ENCODE measurements around the gene WWC2.
A peak's percentile ranks its signal among the peaks of the same experiment; 100 is the strongest.

Gene WWC2

GRCh38 chr4:183333983-183334382, 234.9 kb downstream of the WWC2 start:
- H3K27me3 ChIP-seq (ENCODE audit: control insufficient read depth in 5 of 5, insufficient read depth in 4 of 5, low read length in 5 of 5), result no peaks in the 10 kb centered on the region
- no peak overlapping the region for H3K4me3 ChIP-seq (ENCODE audit: low read depth in 1 of 5, low read length in 5 of 5)
- peaks cover 0 to 6% (median 0%) of the 10 kb centered on the region in 5 donors for H3K9me3 ChIP-seq (ENCODE audit: control insufficient read depth in 5 of 5, low read length in 5 of 5)
- peaks cover 0 to 6% (median 3%) of the 10 kb centered on the region in 5 donors for H3K4me1 ChIP-seq (ENCODE audit: control insufficient read depth in 5 of 5, insufficient read depth in 5 of 5, low read length in 5 of 5)
- no peak overlapping the region for H3K27ac ChIP-seq (ENCODE audit: low read depth, low read length)
- H3K36me3 ChIP-seq (ENCODE audit: control insufficient read depth in 5 of 5, insufficient read depth in 5 of 5, low read length in 5 of 5), result no peaks in the 10 kb centered on the region
- no peak overlapping the region for H3K9ac ChIP-seq (ENCODE audit: low read length in 5 of 5)

GRCh38 chr4:183335369-183335940, 236.4 kb downstream of the WWC2 start:
- Histone ChIP-seq H3K36me3 (ENCODE audit: control insufficient read depth in 5 of 5, insufficient read depth in 5 of 5, low read length in 5 of 5) (no peaks in the 10 kb centered on the region), H3K9ac (ENCODE audit: low read length in 5 of 5) (no peak overlapping the region), H3K4me1 (ENCODE audit: control insufficient read depth in 5 of 5, insufficient read depth in 5 of 5, low read length in 5 of 5) (peaks cover 0 to 6% (median 3%) of the 10 kb centered on the region in 5 donors), H3K27me3 (ENCODE audit: control insufficient read depth in 5 of 5, insufficient read depth in 4 of 5, low read length in 5 of 5) (no peaks in the 10 kb centered on the region), H3K27ac (ENCODE audit: low read depth, low read length) (no peak overlapping the region), H3K4me3 (ENCODE audit: low read depth in 1 of 5, low read length in 5 of 5) (no peak overlapping the region), H3K9me3 (ENCODE audit: control insufficient read depth in 5 of 5, low read length in 5 of 5) (no peaks in the 10 kb centered on the region)

GRCh38 chr4:183337349-183337748, 238.3 kb downstream of the WWC2 start:
- no peak overlapping the region for H3K4me3 ChIP-seq (ENCODE audit: low read depth in 1 of 5, low read length in 5 of 5)
- peaks cover 0 to 6% (median 3%) of the 10 kb centered on the region in 5 donors for H3K4me1 ChIP-seq (ENCODE audit: control insufficient read depth in 5 of 5, insufficient read depth in 5 of 5, low read length in 5 of 5)
- H3K9ac ChIP-seq (ENCODE audit: low read length in 5 of 5), result no peak overlapping the region
- no peaks in the 10 kb centered on the region for H3K9me3 ChIP-seq (ENCODE audit: control insufficient read depth in 5 of 5, low read length in 5 of 5)
- H3K27me3 ChIP-seq (ENCODE audit: control insufficient read depth in 5 of 5, insufficient read depth in 4 of 5, low read length in 5 of 5), result no peaks in the 10 kb centered on the region
- H3K36me3 ChIP-seq (ENCODE audit: control insufficient read depth in 5 of 5, insufficient read depth in 5 of 5, low read length in 5 of 5), result no peaks in the 10 kb centered on the region
- H3K27ac ChIP-seq (ENCODE audit: low read depth, low read length), result no peak overlapping the region

- no peak overlapping the region for H3K27ac ChIP-seq (ENCODE audit: low read depth, low read length)
These were observed 238.8 kb downstream of the WWC2 start for GRCh38 chr4:183337833-183338232.

GRCh38 chr4:183342541-183343533, 243.8 kb downstream of the WWC2 start:
- H3K27ac ChIP-seq (ENCODE audit: low read depth, low read length), result no peak overlapping the region
- peak overlapping the region in 1 of 5 donors; percentile 17 for H3K9ac ChIP-seq (ENCODE audit: low read length in 5 of 5)
- peak overlapping the region in 1 of 5 donors; percentile 40 for H3K4me3 ChIP-seq (ENCODE audit: low read depth in 1 of 5, low read length in 5 of 5)
- peaks cover 0 to 3% (median 0%) of the 10 kb centered on the region in 5 donors for H3K27me3 ChIP-seq (ENCODE audit: control insufficient read depth in 5 of 5, insufficient read depth in 4 of 5, low read length in 5 of 5)
- peaks cover 0 to 19% (median 10%) of the 10 kb centered on the region in 5 donors for H3K4me1 ChIP-seq (ENCODE audit: control insufficient read depth in 5 of 5, insufficient read depth in 5 of 5, low read length in 5 of 5)
- no peaks in the 10 kb centered on the region for H3K36me3 ChIP-seq (ENCODE audit: control insufficient read depth in 5 of 5, insufficient read depth in 5 of 5, low read length in 5 of 5)
- H3K9me3 ChIP-seq (ENCODE audit: control insufficient read depth in 5 of 5, low read length in 5 of 5), result no peaks in the 10 kb centered on the region

More at GRCh38 chr4:183337833-183338232, 238.8 kb downstream of the WWC2 start:
- Histone ChIP-seq H3K4me1 (ENCODE audit: control insufficient read depth in 5 of 5, insufficient read depth in 5 of 5, low read length in 5 of 5) (peaks cover 0 to 9% (median 7%) of the 10 kb centered on the region in 5 donors), H3K27me3 (ENCODE audit: control insufficient read depth in 5 of 5, insufficient read depth in 4 of 5, low read length in 5 of 5) (no peaks in the 10 kb centered on the region), H3K9me3 (ENCODE audit: control insufficient read depth in 5 of 5, low read length in 5 of 5) (no peaks in the 10 kb centered on the region), H3K36me3 (ENCODE audit: control insufficient read depth in 5 of 5, insufficient read depth in 5 of 5, low read length in 5 of 5) (no peaks in the 10 kb centered on the region), H3K9ac (ENCODE audit: low read length in 5 of 5) (no peak overlapping the region), H3K4me3 (ENCODE audit: low read depth in 1 of 5, low read length in 5 of 5) (no peak overlapping the region)

GRCh38 chr4:183343730-183344129, 244.7 kb downstream of the WWC2 start:
- no peak overlapping the region for H3K27ac ChIP-seq (ENCODE audit: low read depth, low read length)
- H3K9me3 ChIP-seq (ENCODE audit: control insufficient read depth in 5 of 5, low read length in 5 of 5), result no peaks in the 10 kb centered on the region
- H3K4me1 ChIP-seq (ENCODE audit: control insufficient read depth in 5 of 5, insufficient read depth in 5 of 5, low read length in 5 of 5), result peaks cover 0 to 28% (median 11%) of the 10 kb centered on the region in 5 donors
- H3K9ac ChIP-seq (ENCODE audit: low read length in 5 of 5), result no peak overlapping the region
- H3K27me3 ChIP-seq (ENCODE audit: control insufficient read depth in 5 of 5, insufficient read depth in 4 of 5, low read length in 5 of 5), result peaks cover 0 to 3% (median 0%) of the 10 kb centered on the region in 5 donors
- no peak overlapping the region for H3K4me3 ChIP-seq (ENCODE audit: low read depth in 1 of 5, low read length in 5 of 5)
- no peaks in the 10 kb centered on the region for H3K36me3 ChIP-seq (ENCODE audit: control insufficient read depth in 5 of 5, insufficient read depth in 5 of 5, low read length in 5 of 5)

- Histone ChIP-seq H3K9me3 (ENCODE audit: control insufficient read depth in 5 of 5, low read length in 5 of 5) (no peaks in the 10 kb centered on the region), H3K27me3 (ENCODE audit: control insufficient read depth in 5 of 5, insufficient read depth in 4 of 5, low read length in 5 of 5) (peaks cover 0 to 3% (median 0%) of the 10 kb centered on the region in 5 donors), H3K4me3 (ENCODE audit: low read depth in 1 of 5, low read length in 5 of 5) (no peak overlapping the region), H3K36me3 (ENCODE audit: control insufficient read depth in 5 of 5, insufficient read depth in 5 of 5, low read length in 5 of 5) (no peaks in the 10 kb centered on the region), H3K4me1 (ENCODE audit: control insufficient read depth in 5 of 5, insufficient read depth in 5 of 5, low read length in 5 of 5) (peaks cover 0 to 31% (median 11%) of the 10 kb centered on the region in 5 donors), H3K27ac (ENCODE audit: low read depth, low read length) (no peak overlapping the region), H3K9ac (ENCODE audit: low read length in 5 of 5) (no peak overlapping the region)
These were observed 245.6 kb downstream of the WWC2 start for GRCh38 chr4:183344523-183345255.

- Histone ChIP-seq H3K36me3 (ENCODE audit: control insufficient read depth in 5 of 5, insufficient read depth in 5 of 5, low read length in 5 of 5) (no peaks in the 10 kb centered on the region), H3K27me3 (ENCODE audit: control insufficient read depth in 5 of 5, insufficient read depth in 4 of 5, low read length in 5 of 5) (peaks cover 0 to 3% (median 0%) of the 10 kb centered on the region in 5 donors), H3K9ac (ENCODE audit: low read length in 5 of 5) (no peak overlapping the region), H3K4me3 (ENCODE audit: low read depth in 1 of 5, low read length in 5 of 5) (no peak overlapping the region), H3K4me1 (ENCODE audit: control insufficient read depth in 5 of 5, insufficient read depth in 5 of 5, low read length in 5 of 5) (peaks cover 0 to 32% (median 11%) of the 10 kb centered on the region in 5 donors), H3K9me3 (ENCODE audit: control insufficient read depth in 5 of 5, low read length in 5 of 5) (no peaks in the 10 kb centered on the region), H3K27ac (ENCODE audit: low read depth, low read length) (no peak overlapping the region)
These were observed 246.2 kb downstream of the WWC2 start for GRCh38 chr4:183345261-183345660.

GRCh38 chr4:183347146-183347545, 248.1 kb downstream of the WWC2 start:
- no peak overlapping the region for H3K27ac ChIP-seq (ENCODE audit: low read depth, low read length)

More at GRCh38 chr4:183347146-183347545, 248.1 kb downstream of the WWC2 start:
- Histone ChIP-seq H3K9me3 (ENCODE audit: control insufficient read depth in 5 of 5, low read length in 5 of 5) (no peaks in the 10 kb centered on the region), H3K9ac (ENCODE audit: low read length in 5 of 5) (no peak overlapping the region), H3K4me1 (ENCODE audit: control insufficient read depth in 5 of 5, insufficient read depth in 5 of 5, low read length in 5 of 5) (peaks cover 0 to 39% (median 11%) of the 10 kb centered on the region in 5 donors), H3K27me3 (ENCODE audit: control insufficient read depth in 5 of 5, insufficient read depth in 4 of 5, low read length in 5 of 5) (peaks cover 0 to 3% (median 0%) of the 10 kb centered on the region in 5 donors), H3K4me3 (ENCODE audit: low read depth in 1 of 5, low read length in 5 of 5) (no peak overlapping the region), H3K36me3 (ENCODE audit: control insufficient read depth in 5 of 5, insufficient read depth in 5 of 5, low read length in 5 of 5) (no peaks in the 10 kb centered on the region)

Measured in subcutaneous abdominal adipose tissue (tissue), 5 donors.